Measurements from ENCODE around the gene SNTB2. TPM values are rescaled to one million over a fixed set of nuclear protein-coding genes. Genes with fewer than 3 reads are reported as not detected.

SNTB2 gene
- total and polyA plus RNA-seq, 10 of the 15 experiments (the other 5 are each of a cell fraction or from before 2014, with no cell fraction given), result 1.2 to 15.7 (median 5.0) TPM

DNA sequence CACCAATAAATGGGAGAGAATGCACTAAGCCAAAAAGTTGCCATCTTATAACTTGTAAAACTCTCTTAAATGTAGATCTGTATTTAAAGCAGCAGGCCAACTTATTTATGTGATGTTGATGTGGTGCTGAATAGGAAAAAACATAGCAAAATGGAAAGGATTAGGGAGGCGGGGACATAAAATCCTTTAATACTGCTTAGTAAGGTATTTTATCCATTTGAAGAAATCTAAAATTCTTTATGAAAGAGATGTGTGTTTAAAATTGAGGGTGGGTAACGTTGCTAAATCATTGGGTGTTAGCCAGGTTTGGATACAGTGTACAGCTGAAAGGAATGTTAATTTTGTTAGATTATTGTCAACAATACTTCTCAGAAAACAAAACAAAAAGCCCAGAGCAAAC is 14.3 kb downstream of the SNTB2 start:
- H3K36me3 ChIP-seq (ENCODE audit: control insufficient read depth in 2 of 2, insufficient read depth in 2 of 2, low read length in 1 of 2), result no peaks in the 10 kb centered on the region
- peaks cover 14% of the 10 kb centered on the region for H3K4me1 ChIP-seq (ENCODE audit: control insufficient read depth, insufficient read depth, low read length)
- FAIRE-seq, result no peak
- H2AFZ ChIP-seq (ENCODE audit: control insufficient read depth, low read depth, low read length), result no peak overlapping the region
- H3K4me2 ChIP-seq (ENCODE audit: control insufficient read depth, insufficient read depth), result no peak overlapping the region
- peaks cover 2% of the 10 kb centered on the region for H3K79me2 ChIP-seq (ENCODE audit: control insufficient read depth, insufficient read depth, low read length)
- DNase-seq (ENCODE audit: low read depth, low spot score), result no peak
- H3K27me3 ChIP-seq (replicated peaks in 1 of 2; ENCODE audit: control insufficient read depth in 2 of 2, insufficient read depth in 2 of 2, low read length in 1 of 2), result no peaks in the 10 kb centered on the region
- no peaks in the 10 kb centered on the region for H3K9me3 ChIP-seq (replicated peaks; ENCODE audit: control insufficient read depth, insufficient read depth, low read length)
- no peak for ATAC-seq
- ChIA-PET CTCF (no interaction called here), POLR2A (no interaction called here), RAD21 (ENCODE audit: unreplicated experiment) (no interaction called here), SMC1A (ENCODE audit: uncharacterized antibody, unreplicated experiment) (interaction anchor here (0.6 kb wide), 1 partner anchor 12 kb away, joined by 4 read pairs; no protein-coding TSS in a partner anchor)
- H3K9ac ChIP-seq (ENCODE audit: control insufficient read depth, insufficient read depth, low read length), result no peak overlapping the region
- H3K27ac ChIP-seq (ENCODE audit: control insufficient read depth, insufficient read depth), result no peak overlapping the region
- in situ Hi-C loops (cut with MboI), result no loop called here
- H3K4me3 ChIP-seq, result no peak overlapping the region
- 100% methylated on average over 2 of the region's 2 CpGs for WGBS (ENCODE audit: insufficient coverage, insufficient replicate concordance, low lambda C conversion rate, missing lambda C conversion rate)
- H4K20me1 ChIP-seq (ENCODE audit: control insufficient read depth, insufficient read depth), result no peaks in the 10 kb centered on the region
- intact Hi-C loops (cut with micrococcal nuclease; ENCODE audit: unreplicated experiment), result no loop called here
- BruUV-seq (replicated peaks), result no TSS peak
- TF ChIP-seq ZNF384 (IDR thresholded peaks at IDR 0.05; ENCODE audit: borderline replicate concordance, low read depth, low read length), result no peak
- TF ChIP-seq JUND (IDR thresholded peaks at IDR 0.05; ENCODE audit: low read depth, low read length), result no peak
- TF ChIP-seq, protein P1, sequence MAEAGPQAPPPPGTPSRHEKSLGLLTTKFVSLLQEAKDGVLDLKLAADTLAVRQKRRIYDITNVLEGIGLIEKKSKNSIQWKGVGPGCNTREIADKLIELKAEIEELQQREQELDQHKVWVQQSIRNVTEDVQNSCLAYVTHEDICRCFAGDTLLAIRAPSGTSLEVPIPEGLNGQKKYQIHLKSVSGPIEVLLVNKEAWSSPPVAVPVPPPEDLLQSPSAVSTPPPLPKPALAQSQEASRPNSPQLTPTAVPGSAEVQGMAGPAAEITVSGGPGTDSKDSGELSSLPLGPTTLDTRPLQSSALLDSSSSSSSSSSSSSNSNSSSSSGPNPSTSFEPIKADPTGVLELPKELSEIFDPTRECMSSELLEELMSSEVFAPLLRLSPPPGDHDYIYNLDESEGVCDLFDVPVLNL (IDR thresholded peaks at IDR 0.05; ENCODE audit: low read depth, low read length), result no peak
- TF ChIP-seq FOXK2 (IDR thresholded peaks at IDR 0.05), result no peak
- TF ChIP-seq, protein P2, sequence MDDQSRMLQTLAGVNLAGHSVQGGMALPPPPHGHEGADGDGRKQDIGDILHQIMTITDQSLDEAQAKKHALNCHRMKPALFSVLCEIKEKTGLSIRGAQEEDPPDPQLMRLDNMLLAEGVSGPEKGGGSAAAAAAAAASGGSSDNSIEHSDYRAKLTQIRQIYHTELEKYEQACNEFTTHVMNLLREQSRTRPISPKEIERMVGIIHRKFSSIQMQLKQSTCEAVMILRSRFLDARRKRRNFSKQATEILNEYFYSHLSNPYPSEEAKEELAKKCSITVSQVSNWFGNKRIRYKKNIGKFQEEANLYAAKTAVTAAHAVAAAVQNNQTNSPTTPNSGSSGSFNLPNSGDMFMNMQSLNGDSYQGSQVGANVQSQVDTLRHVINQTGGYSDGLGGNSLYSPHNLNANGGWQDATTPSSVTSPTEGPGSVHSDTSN (IDR thresholded peaks at IDR 0.05; ENCODE audit: insufficient replicate concordance, low read depth, low read length), result no peak
- TF ChIP-seq, protein P3, sequence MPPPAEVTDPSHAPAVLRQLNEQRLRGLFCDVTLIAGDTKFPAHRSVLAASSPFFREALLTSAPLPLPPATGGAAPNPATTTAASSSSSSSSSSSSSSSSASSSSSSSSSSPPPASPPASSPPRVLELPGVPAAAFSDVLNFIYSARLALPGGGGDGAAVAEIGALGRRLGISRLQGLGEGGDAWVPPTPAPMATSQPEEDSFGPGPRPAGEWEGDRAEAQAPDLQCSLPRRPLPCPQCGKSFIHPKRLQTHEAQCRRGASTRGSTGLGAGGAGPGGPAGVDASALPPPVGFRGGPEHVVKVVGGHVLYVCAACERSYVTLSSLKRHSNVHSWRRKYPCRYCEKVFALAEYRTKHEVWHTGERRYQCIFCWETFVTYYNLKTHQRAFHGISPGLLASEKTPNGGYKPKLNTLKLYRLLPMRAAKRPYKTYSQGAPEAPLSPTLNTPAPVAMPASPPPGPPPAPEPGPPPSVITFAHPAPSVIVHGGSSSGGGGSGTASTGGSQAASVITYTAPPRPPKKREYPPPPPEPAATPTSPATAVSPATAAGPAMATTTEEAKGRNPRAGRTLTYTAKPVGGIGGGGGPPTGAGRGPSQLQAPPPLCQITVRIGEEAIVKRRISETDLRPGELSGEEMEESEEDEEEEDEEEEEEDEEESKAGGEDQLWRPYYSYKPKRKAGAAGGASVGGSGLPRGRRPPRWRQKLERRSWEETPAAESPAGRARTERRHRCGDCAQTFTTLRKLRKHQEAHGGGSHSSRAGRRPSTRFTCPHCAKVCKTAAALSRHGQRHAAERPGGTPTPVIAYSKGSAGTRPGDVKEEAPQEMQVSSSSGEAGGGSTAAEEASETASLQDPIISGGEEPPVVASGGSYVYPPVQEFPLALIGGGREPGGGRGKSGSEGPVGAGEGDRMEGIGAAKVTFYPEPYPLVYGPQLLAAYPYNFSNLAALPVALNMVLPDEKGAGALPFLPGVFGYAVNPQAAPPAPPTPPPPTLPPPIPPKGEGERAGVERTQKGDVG (CRISPR knock-in tag; IDR thresholded peaks at IDR 0.05), result no peak
- no peak for TF ChIP-seq SMARCA5 (IDR thresholded peaks at IDR 0.05)
- no peak for TF ChIP-seq DPF2 (IDR thresholded peaks at IDR 0.05)
- TF ChIP-seq YY1 (IDR thresholded peaks at IDR 0.05; ENCODE audit: low read depth, low read length), result no peak
- no peak for TF ChIP-seq SUZ12 (IDR thresholded peaks at IDR 0.05; ENCODE audit: unreplicated experiment)
- TF ChIP-seq, protein P4, sequence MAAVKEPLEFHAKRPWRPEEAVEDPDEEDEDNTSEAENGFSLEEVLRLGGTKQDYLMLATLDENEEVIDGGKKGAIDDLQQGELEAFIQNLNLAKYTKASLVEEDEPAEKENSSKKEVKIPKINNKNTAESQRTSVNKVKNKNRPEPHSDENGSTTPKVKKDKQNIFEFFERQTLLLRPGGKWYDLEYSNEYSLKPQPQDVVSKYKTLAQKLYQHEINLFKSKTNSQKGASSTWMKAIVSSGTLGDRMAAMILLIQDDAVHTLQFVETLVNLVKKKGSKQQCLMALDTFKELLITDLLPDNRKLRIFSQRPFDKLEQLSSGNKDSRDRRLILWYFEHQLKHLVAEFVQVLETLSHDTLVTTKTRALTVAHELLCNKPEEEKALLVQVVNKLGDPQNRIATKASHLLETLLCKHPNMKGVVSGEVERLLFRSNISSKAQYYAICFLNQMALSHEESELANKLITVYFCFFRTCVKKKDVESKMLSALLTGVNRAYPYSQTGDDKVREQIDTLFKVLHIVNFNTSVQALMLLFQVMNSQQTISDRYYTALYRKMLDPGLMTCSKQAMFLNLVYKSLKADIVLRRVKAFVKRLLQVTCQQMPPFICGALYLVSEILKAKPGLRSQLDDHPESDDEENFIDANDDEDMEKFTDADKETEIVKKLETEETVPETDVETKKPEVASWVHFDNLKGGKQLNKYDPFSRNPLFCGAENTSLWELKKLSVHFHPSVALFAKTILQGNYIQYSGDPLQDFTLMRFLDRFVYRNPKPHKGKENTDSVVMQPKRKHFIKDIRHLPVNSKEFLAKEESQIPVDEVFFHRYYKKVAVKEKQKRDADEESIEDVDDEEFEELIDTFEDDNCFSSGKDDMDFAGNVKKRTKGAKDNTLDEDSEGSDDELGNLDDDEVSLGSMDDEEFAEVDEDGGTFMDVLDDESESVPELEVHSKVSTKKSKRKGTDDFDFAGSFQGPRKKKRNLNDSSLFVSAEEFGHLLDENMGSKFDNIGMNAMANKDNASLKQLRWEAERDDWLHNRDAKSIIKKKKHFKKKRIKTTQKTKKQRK (IDR thresholded peaks at IDR 0.05; ENCODE audit: low read depth, low read length), result no peak
- TF ChIP-seq, protein P5, sequence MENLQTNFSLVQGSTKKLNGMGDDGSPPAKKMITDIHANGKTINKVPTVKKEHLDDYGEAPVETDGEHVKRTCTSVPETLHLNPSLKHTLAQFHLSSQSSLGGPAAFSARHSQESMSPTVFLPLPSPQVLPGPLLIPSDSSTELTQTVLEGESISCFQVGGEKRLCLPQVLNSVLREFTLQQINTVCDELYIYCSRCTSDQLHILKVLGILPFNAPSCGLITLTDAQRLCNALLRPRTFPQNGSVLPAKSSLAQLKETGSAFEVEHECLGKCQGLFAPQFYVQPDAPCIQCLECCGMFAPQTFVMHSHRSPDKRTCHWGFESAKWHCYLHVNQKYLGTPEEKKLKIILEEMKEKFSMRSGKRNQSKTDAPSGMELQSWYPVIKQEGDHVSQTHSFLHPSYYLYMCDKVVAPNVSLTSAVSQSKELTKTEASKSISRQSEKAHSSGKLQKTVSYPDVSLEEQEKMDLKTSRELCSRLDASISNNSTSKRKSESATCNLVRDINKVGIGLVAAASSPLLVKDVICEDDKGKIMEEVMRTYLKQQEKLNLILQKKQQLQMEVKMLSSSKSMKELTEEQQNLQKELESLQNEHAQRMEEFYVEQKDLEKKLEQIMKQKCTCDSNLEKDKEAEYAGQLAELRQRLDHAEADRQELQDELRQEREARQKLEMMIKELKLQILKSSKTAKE (IDR thresholded peaks at IDR 0.05; ENCODE audit: low read depth, poor library complexity, severe bottlenecking), result no peak
- TF ChIP-seq ZSCAN29 (IDR thresholded peaks at IDR 0.05), result no peak
- no peak for TF ChIP-seq MXI1 (IDR thresholded peaks at IDR 0.05; ENCODE audit: low read depth, low read length)
